GM12872 (cell line): ENCODE results near the gene TMEM132C.

Experiments
- TF ChIP-seq, protein P1 (sequence below): IDR thresholded peaks from 3 replicates; pipeline ENCODE4 v1.5.1; 2011; ENCODE audit warnings: low read depth, mild to moderate bottlenecking, low read length, moderate library complexity; ENCODE audit not compliant: insufficient read depth

Gene TMEM132C

GRCh38 chr12:128339126-128339520, 72.2 kb downstream of the TMEM132C start:
- TF ChIP-seq, protein P1, sequence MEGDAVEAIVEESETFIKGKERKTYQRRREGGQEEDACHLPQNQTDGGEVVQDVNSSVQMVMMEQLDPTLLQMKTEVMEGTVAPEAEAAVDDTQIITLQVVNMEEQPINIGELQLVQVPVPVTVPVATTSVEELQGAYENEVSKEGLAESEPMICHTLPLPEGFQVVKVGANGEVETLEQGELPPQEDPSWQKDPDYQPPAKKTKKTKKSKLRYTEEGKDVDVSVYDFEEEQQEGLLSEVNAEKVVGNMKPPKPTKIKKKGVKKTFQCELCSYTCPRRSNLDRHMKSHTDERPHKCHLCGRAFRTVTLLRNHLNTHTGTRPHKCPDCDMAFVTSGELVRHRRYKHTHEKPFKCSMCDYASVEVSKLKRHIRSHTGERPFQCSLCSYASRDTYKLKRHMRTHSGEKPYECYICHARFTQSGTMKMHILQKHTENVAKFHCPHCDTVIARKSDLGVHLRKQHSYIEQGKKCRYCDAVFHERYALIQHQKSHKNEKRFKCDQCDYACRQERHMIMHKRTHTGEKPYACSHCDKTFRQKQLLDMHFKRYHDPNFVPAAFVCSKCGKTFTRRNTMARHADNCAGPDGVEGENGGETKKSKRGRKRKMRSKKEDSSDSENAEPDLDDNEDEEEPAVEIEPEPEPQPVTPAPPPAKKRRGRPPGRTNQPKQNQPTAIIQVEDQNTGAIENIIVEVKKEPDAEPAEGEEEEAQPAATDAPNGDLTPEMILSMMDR, result no peak

GRCh38 chr12:128339631-128340030, 72.7 kb downstream of the TMEM132C start:
- TF ChIP-seq, protein P1, result no peak

DNA sequence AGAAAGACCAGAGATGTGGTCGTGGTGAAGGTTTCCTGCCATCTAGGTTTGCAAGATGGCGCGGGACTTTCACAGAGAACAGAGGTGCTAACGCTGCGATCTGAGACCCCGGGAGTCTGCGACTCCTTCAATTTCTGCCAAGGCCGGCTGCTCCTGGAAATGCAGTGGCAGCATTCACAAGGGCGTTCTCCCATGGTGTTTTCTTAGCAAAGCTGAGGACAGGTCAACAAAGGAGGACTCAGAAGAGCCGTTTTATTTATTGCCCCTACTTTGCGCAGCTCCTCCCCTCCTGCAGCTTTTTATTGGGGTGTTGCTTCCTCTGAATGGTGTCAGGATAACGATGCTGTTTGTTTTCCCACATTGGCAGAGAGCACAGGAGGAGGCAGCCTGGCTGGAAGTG, 86.3 kb downstream of the TMEM132C start:
- TF ChIP-seq, protein P1, result no peak

GRCh38 chr12:128356547-128356946, 89.6 kb downstream of the TMEM132C start:
- TF ChIP-seq, protein P1, result no peak

DNA sequence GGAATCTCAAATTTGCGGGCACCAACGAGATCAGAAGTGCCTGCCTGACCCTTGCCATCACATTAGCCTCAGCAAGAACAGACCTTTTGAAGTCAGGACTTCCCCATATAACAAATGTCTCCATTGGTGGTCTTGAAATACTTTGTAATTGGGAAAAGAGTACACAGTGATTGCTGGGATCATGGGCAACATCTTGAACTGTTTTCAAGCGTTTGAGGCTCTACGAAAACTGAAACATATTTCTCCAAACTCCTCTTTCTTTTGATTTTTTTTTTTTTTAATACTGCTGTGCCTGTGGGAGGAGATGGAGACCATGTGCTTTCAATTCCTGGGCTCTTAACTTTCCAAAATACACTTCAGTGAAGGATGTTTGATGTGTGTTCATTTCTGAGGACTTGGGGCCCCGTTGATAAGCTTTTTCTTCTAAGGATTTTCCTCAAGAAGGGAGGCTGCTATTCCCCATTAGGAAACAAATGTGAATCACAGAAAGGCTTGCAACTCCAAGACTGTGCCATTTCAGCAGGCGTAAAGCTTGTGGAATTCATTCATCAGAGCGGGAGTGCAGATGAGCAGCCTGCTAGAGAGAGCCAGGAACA, 94.5 kb downstream of the TMEM132C start:
- TF ChIP-seq, protein P1, result no peak

DNA sequence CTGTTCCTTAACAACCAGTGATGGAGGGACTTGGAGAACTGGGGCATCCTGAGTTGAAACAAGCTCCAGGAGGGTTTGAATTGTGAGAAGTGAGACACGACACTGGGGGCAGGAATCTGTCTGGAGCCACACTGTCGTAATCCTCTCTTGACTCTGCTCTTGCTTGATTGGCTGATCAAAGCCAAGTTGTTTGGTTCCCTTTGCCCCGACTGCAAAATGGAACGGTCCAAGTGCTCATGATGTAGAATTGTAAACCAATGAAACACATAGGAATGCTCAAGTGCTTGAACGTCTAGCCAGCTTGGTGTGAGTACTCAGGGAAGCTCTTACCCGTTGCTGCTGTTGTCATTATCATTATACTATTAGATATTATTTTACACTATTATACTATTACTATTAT, 98.1 kb downstream of the TMEM132C start:
- TF ChIP-seq, protein P1, result no peak

GRCh38 chr12:128365651-128366231, 98.8 kb downstream of the TMEM132C start:
- TF ChIP-seq, protein P1, result no peak
